Endometrium (tissue), 2 donors: ENCODE data around the gene QPCTL.
"Not testable (repeated sequence)": the region's sequence is repeated elsewhere in the genome, so short reads cannot be mapped to it uniquely, and the experiment has no call there.

Source experiments
- FAIRE-seq: peaks from 2 replicates; lab custom pipeline; 2012; peaks lifted over from hg19 to GRCh38; lab: Jason Lieb, UNC
- donor health status: control.
- donor health status: control.

Gene QPCTL

GRCh38 chr19:45676851-45677263 lies 15.6 kb upstream of the QPCTL start:
- FAIRE-seq: no peak

GRCh38 chr19:45677351-45678230 lies 14.9 kb upstream of the QPCTL start:
- no peak for FAIRE-seq

DNA sequence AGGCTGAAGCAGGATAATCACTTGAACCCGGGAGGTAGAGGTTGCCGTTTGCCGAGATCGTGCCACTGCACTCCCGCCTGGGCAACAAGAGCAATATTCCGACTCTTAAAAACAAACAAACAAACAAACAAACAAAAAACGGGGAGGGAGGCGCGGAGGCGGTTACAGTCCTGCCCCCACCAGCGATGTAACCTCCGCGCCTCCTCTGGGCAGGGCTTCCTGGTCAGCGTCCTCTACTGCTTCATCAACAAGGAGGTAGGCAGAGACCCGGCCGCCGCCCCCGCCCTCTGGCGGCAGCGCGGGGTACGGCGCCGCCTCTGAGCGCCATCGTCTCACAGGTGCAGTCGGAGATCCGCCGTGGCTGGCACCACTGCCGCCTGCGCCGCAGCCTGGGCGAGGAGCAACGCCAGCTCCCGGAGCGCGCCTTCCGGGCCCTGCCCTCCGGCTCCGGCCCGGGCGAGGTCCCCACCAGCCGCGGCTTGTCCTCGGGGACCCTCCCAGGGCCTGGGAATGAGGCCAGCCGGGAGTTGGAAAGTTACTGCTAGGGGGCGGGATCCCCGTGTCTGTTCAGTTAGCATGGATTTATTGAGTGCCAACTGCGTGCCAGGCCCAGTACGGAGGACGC lies 11.0 kb upstream of the QPCTL start:
- no peak for FAIRE-seq

DNA sequence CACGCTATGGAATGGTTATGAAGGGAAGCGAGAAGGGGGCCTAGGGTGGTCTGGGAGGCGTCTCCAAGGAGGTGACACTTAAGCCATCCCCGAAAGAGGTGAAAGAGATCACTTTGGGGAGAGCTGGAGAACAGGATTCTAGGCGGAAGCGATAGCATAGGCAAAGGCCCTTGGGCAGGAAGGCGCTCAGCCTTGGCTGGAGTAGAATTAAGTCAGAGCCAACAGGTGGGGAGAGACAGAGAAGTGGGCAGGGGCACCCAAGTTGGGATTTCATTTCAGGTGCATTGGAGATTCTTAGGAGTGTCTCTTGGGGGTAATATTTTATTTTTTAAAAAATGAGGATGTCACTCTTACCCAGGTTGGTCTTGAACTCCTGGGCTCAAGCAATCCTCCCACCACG lies 10.3 kb upstream of the QPCTL start:
- no peak for FAIRE-seq

DNA sequence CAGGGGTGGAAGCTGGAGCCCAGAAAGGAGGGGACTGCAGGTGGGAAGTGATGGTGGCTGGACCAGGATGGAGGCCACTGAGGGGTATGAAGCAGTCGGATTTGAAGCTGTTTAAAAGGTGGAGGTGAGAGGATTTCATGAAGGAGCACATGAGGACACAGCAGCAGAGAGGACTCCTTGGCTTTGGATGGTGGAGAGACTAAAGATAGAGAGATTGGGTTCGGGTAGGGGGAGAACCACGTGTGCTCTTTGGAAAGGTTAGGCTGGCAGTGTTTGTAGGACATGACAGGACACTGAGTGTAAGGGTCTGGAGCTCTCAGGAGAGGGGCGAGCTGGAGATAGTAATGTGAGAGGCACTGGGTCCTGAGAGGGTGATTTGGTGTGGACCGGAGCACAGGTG lies 9.6 kb upstream of the QPCTL start:
- no peak for FAIRE-seq

GRCh38 chr19:45685045-45685444 lies 7.4 kb upstream of the QPCTL start:
- FAIRE-seq: not testable (repeated sequence)

DNA sequence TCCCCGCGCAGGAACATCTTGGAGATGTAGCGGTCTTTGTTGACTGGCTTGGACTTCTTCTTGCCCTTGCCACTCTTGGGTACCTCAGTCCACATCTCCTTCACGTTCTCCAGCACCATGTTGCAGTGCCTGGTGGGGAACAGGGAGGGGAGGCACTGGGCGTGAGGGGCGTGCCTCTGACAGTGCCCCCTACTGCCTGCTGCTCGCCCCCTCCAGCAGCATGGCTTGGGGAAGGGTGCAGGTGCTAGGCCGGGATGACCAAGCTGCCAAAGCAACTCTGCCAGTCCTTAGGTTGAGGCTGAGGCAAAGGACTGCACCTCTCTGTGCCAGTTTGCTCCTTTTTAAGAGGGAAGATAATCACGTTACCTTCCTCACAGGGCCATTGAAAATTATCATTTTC lies 4.9 kb upstream of the QPCTL start:
- FAIRE-seq: no peak

GRCh38 chr19:45691516-45692186 lies 815 bp upstream of the QPCTL start, which contains the start of gene SNRPD2:
TSS of gene SNRPD2 (minus strand) at chr19:45691953. CDS start at chr19:45691888, 65 bp downstream.
- no peak for FAIRE-seq

DNA sequence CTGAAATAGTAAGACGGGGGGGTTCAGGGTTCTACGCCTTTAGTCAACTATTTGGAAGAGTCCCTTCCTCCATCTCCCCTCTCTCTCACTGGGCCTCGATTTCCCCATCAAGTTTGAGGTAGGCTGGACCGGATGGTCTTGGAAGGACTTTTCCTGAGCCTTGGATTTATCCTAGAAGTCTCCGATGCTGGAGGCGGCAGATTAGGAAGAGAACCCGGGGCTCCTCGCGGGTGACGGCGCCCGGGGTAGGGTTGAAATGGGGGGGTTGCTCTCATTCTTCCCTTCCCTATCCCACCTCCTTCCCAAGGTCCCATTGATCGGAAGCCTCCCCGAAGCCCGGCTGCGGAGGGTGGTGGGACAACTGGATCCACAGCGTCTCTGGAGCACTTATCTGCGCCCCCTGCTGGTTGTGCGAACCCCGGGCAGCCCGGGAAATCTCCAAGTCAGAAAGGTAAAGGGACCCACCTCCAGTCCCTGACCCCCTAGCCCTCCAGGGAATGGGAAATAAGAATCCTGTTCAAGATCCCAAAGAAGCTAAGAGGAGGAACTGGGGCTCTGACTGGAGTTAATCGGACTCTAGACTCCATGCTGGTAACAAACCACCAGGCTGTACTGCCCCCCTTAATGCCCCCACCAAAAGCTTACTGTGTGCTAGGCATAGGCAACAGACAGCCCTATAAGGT lies 781 bp downstream of the QPCTL start:
- FAIRE-seq: no peak

GRCh38 chr19:45701676-45702075 lies 9.2 kb downstream of the QPCTL start:
- no peak for FAIRE-seq

GRCh38 chr19:45705115-45705514 lies 12.6 kb downstream of the QPCTL start:
- FAIRE-seq: no peak

- FAIRE-seq: no peak
These were observed 13.4 kb downstream of the QPCTL start for GRCh38 chr19:45705710-45706415.

DNA sequence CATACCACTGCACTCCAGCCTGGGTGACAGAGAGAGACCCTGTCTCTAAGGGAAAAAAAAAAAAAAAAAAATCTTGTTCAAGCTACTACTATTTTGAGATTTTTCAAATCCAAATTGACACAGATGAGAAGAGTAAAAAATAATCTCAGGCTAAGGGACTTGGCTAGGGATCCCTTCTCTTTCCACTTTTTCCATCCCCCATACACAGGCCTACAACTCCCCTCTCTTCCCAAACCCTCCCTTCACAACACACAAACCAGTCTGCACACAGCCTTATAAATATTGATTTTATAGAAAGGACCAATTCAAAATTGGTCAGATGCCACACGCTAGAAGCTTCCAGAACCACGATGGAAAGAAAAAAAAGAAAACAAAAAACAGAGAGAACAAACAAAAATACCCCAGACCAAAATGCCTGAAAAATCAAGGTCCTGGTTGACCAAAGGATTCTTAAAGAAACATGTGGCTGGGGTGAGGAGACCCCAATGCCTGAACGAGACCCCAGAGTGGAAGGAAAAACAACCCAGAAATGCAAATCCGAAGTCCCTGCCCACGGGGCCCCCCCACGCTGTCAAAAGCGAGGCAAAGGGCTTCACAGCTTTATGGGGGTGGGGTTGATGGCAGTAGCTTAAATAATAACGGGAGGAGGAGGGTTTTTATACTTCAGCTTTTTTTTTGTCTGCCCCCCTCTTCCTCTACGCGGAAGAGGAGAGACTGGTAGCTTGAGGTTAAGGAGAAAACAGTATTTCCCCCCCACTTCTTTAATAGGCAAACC lies 18.1 kb downstream of the QPCTL start:
- FAIRE-seq: no peak

DNA sequence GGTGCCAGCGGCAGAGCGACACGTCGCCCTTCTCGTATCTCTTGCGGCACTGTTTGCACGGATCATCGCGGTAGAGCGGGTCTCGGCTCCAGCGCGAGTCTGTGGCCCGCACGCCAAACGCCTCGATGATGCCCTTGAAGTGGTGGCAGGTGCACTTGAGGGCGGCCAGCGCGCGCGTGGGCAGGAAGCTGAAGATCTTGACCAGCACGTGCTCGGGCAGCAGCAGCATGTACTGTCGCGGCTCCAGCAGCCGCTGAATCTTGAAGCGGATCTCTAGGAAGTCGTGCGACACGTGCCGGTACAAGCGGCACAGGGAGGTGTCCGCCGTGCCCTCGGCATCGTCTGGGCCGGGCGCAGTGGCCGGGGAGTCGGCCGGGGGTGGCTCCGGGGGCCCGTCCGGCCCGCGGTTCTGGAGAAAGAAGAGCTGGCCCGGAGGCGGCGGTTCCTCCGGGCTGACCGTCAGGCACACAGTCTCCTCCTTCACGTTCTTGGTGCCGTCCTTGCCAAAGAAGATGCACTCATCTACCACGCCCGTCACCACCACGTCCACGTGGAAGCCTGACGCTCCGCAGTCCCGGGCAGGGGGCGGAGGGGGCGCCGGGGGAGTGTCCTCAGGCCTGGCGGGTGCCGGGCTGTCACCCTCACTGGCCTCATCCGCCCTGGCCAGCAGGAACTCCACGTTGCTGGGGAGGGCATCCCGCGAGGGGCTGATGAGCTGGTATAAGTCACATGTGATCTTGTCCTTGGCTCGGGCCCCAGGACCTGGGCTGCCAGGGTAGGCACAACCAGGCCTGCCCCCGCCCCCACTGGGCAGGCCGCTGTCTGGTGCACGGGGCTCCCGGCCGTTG lies 19.6 kb downstream of the QPCTL start:
- no peak for FAIRE-seq

GRCh38 chr19:45712699-45713067 lies 20.2 kb downstream of the QPCTL start:
- FAIRE-seq: no peak

GRCh38 chr19:45713141-45713540 lies 20.7 kb downstream of the QPCTL start:
- FAIRE-seq: no peak

- no peak for FAIRE-seq
These were observed 22.7 kb downstream of the QPCTL start for GRCh38 chr19:45715139-45715538.

- FAIRE-seq: no peak
These were observed 24.1 kb downstream of the QPCTL start for GRCh38 chr19:45716359-45717130.
